OCI-LY1 (cell line): ENCODE results near the gene CBX8.

ENCODE experiments used
- EZH2 ChIP-seq: fragments of 200-600 bp; sonication (generic), shearing (Covaris generic); IDR thresholded peaks from 2 replicates; pipeline ENCODE4 v1.8.0; 2017; ENCODE audit warnings: borderline replicate concordance, mixed run types, mild to moderate bottlenecking, antibody characterized with exemption, low read length, moderate library complexity, mixed read lengths
- TF ChIP-seq, protein P1 (sequence below): fragments of 200-600 bp; sonication (generic), shearing (Covaris generic); IDR thresholded peaks from 2 replicates; pipeline ENCODE4 v1.5.1; 2017; ENCODE audit warnings: mild to moderate bottlenecking, antibody characterized with exemption, low read length, moderate library complexity, mixed read lengths

DNA sequence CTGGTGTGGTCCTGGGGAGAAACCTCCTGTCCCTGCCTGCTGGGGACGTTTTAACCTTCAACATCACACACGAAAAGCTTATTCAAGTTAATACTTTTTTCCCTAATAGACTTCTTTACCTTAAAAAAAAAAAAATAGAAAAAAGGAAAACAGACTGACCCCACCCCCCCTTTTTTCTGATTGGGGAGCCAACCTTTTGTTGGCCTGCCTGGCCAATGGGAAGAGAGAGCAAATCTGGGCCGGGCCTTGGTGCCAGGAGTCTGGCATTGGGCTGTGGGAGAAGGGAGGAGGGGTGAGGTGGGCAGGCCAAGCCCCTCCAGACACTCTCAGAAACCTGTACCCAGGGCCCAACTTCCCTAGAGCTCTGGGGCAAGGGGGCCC, 3.0 kb downstream of the CBX8 start:
- TF ChIP-seq, protein P1, sequence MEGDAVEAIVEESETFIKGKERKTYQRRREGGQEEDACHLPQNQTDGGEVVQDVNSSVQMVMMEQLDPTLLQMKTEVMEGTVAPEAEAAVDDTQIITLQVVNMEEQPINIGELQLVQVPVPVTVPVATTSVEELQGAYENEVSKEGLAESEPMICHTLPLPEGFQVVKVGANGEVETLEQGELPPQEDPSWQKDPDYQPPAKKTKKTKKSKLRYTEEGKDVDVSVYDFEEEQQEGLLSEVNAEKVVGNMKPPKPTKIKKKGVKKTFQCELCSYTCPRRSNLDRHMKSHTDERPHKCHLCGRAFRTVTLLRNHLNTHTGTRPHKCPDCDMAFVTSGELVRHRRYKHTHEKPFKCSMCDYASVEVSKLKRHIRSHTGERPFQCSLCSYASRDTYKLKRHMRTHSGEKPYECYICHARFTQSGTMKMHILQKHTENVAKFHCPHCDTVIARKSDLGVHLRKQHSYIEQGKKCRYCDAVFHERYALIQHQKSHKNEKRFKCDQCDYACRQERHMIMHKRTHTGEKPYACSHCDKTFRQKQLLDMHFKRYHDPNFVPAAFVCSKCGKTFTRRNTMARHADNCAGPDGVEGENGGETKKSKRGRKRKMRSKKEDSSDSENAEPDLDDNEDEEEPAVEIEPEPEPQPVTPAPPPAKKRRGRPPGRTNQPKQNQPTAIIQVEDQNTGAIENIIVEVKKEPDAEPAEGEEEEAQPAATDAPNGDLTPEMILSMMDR: no peak
- no peak for TF ChIP-seq EZH2
